Small intestine (tissue), 16 donors: ENCODE data around the gene ITPRIPL2. TPM values are rescaled to one million over a fixed set of nuclear protein-coding genes. Genes with fewer than 3 reads are reported as not detected.
A peak's percentile ranks its signal among the peaks of the same experiment; 100 is the strongest.

ENCODE experiments used
- DNase-seq, 2 donors: peaks; one replicate each; pipeline versions ENCODE4 v3.0.0 to v3.0.0-alpha.2; 2013
- FAIRE-seq: peaks from 2 replicates; lab custom pipeline; 2012; peaks lifted over from hg19 to GRCh38; lab: Jason Lieb, UNC
- H3K27ac ChIP-seq, 3 donors: one replicate each; pipeline ENCODE4 v1.5.1; 2013; ENCODE audit warnings: low read length in 2 of 3, mild to moderate bottlenecking in 2 of 3, control low read depth in 1 of 3, inconsistent platforms in 1 of 3, low read depth in 1 of 3, moderate library complexity in 1 of 3
- H3K27me3 ChIP-seq, 3 donors: one replicate each; pipeline ENCODE4 v1.6.1; 2013; ENCODE audit warnings: low read length in 3 of 3, inconsistent platforms in 1 of 3; ENCODE audit not compliant: control insufficient read depth in 3 of 3, insufficient read depth in 3 of 3
- H3K36me3 ChIP-seq, 3 donors: one replicate each; pipeline ENCODE4 v1.6.1; 2013; ENCODE audit warnings: low read length in 3 of 3, inconsistent platforms in 1 of 3, low read depth in 1 of 3, mild to moderate bottlenecking in 1 of 3, moderate library complexity in 1 of 3; ENCODE audit not compliant: control insufficient read depth in 3 of 3, insufficient read depth in 2 of 3
- H3K4me1 ChIP-seq, 3 donors: one replicate each; pipeline ENCODE4 v1.6.1; 2013; ENCODE audit warnings: low read length in 2 of 3, inconsistent platforms in 1 of 3, low read depth in 1 of 3, mild to moderate bottlenecking in 1 of 3, moderate library complexity in 1 of 3; ENCODE audit not compliant: control insufficient read depth in 3 of 3, insufficient read depth in 2 of 3
- H3K4me3 ChIP-seq, 3 donors: one replicate each; pipeline ENCODE4 v1.5.1; 2013; ENCODE audit warnings: low read length in 3 of 3, control low read depth in 1 of 3, inconsistent platforms in 1 of 3, low read depth in 1 of 3, mild to moderate bottlenecking in 1 of 3, moderate library complexity in 1 of 3
- H3K9me3 ChIP-seq, 2 donors: one replicate each; pipeline ENCODE4 v1.6.1; 2013; ENCODE audit warnings: low read depth in 1 of 2, low read length in 1 of 2; ENCODE audit not compliant: control insufficient read depth in 2 of 2, insufficient read depth in 1 of 2
- WGBS, 3 donors: extraction: QIAGEN DNeasy Blood & Tissue Kit; methylation state at CpG; one replicate each; pipeline ENCODE4 v1.1.7; 2013; 5-methylcytosine and 5-hydroxymethylcytosine counted together
- long read RNA-seq, 10 donors: transcript quantifications; one replicate each; lab custom pipeline, GENCODE V29; 2026
- polyA plus RNA-seq, 4 donors: library from polyadenylated mRNA; stranded (reverse) in 3 of 4; unstranded in 1 of 4; fragments of 200-250 nt in 3 of 4; fragments of 120-200 nt in 1 of 4; gene quantifications; one replicate each; pipeline versions ENCODE4 v1.2.1 to v1.2.3, GENCODE V29; 2013
- donor health status: healthy with polysubstance abuse.
- donor health status: control.
- donor health status: control.
- donor health status: Bipolar disorder and iron deficiency.
- donor health status: healthy.

Gene ITPRIPL2
- 1 to 10 TPM; 3.6 to 7.2 (median 6.1) TPM for polyA plus RNA-seq
- long read RNA-seq, donor 1: 0 reads
- long read RNA-seq, donor 2, full-length matches to known transcripts: 9 of 9 reads
- long read RNA-seq, donor 2, partial matches to known transcripts: 0 of 9 reads
- long read RNA-seq, donor 2, other reads (novel, unspliced or antisense): 0 of 9 reads
- long read RNA-seq, donor 3, full-length matches to known transcripts: 27 of 27 reads
- long read RNA-seq, donor 3, partial matches to known transcripts: 0 of 27 reads
- long read RNA-seq, donor 3, other reads (novel, unspliced or antisense): 0 of 27 reads
- long read RNA-seq, donor 4, full-length matches to known transcripts: 1 of 1 reads
- long read RNA-seq, donor 4, partial matches to known transcripts: 0 of 1 reads
- long read RNA-seq, donor 4, other reads (novel, unspliced or antisense): 0 of 1 reads
- long read RNA-seq, donor 5, full-length matches to known transcripts: 17 of 17 reads
- long read RNA-seq, donor 5, partial matches to known transcripts: 0 of 17 reads
- long read RNA-seq, donor 5, other reads (novel, unspliced or antisense): 0 of 17 reads
- long read RNA-seq, donor 6, full-length matches to known transcripts: 17 of 17 reads
- long read RNA-seq, donor 6, partial matches to known transcripts: 0 of 17 reads
- long read RNA-seq, donor 6, other reads (novel, unspliced or antisense): 0 of 17 reads
- long read RNA-seq, donor 7, full-length matches to known transcripts: 50 of 50 reads
- long read RNA-seq, donor 7, partial matches to known transcripts: 0 of 50 reads
- long read RNA-seq, donor 7, other reads (novel, unspliced or antisense): 0 of 50 reads
- long read RNA-seq, donor 8, full-length matches to known transcripts: 20 of 20 reads
- long read RNA-seq, donor 8, partial matches to known transcripts: 0 of 20 reads
- long read RNA-seq, donor 8, other reads (novel, unspliced or antisense): 0 of 20 reads
- long read RNA-seq, donor 9, full-length matches to known transcripts: 12 of 12 reads
- long read RNA-seq, donor 9, partial matches to known transcripts: 0 of 12 reads
- long read RNA-seq, donor 9, other reads (novel, unspliced or antisense): 0 of 12 reads
- long read RNA-seq, donor 10, full-length matches to known transcripts: 37 of 37 reads
- long read RNA-seq, donor 10, partial matches to known transcripts: 0 of 37 reads
- long read RNA-seq, donor 10, other reads (novel, unspliced or antisense): 0 of 37 reads

DNA sequence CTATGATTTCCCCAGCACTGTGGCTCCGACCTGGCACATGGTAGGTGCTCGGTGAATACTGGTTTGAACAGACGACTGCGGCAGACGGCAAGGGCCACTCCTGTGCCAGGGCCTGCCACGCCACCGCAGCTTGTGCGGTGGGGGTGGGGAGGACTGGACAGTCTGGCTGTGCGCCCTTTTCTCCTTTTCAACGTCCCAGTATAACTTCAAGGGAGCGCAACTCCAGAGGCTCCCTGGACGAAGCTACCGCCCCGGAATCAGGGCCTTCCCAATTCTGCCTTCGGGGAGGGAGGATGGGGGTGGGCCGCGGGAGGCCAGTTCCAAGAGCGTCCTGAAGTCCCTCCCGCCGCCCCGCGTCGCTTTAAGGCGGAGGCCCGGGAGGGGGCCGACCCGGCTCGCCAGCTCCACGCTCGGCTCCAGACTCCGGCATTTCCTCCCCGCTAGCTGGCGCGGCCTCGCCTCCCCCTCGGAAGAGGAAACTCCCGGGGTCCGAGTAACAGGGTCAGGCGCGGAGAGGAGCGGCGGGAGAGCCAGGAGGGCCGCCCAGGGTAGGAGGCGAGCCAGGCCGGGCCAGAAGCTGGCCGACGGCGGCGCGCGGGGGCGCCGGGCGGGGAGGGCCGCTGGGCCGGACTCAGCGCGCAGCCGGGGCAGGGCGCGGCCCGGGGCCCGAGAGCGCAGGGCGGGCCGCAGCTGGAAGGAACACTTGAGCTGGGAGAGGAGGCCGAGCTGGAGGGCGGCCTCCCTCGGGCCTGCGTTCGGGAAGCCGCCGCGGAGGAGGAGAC lies at the start of gene ITPRIPL2:
TSS of gene ITPRIPL2 (plus strand) at position 388 of the 782 bp plus-strand sequence. CDS start 498 bp downstream, outside the sequence.
- Histone ChIP-seq H3K4me1 (peaks cover 3 to 13% (median 12%) of the 10 kb centered on the region in 3 donors), H3K27me3 (peaks cover 0 to 16% (median 0%) of the 10 kb centered on the region in 3 donors), H3K36me3 (peaks cover 0 to 11% (median 0%) of the 10 kb centered on the region in 3 donors), H3K4me3 (peak within 1 kb of the TSS; percentile 49 to 73 (median 62)), H3K9me3 (no peaks in the 10 kb centered on the region), H3K27ac (peak within 1 kb of the TSS; percentile 55 to 95 (median 90))
- DNase-seq (peak; percentile 73 to 88), FAIRE-seq (no peak)
- 2 to 4% (median 4%) methylated on average over 58 to 74 of the region's 74 CpGs for WGBS, 3 donors

GRCh38 chr16:19066988-19067348 lies 46.8 kb upstream of the ITPRIPL2 start:
- Histone ChIP-seq H3K27ac (peak overlapping the region; percentile 25 to 99 (median 98)), H3K4me1 (peaks cover 0 to 14% (median 0%) of the 10 kb centered on the region in 3 donors), H3K9me3 (no peaks in the 10 kb centered on the region), H3K36me3 (peaks cover 0 to 10% (median 0%) of the 10 kb centered on the region in 3 donors), H3K27me3 (no peaks in the 10 kb centered on the region), H3K4me3 (peak overlapping the region in 2 of 3 donors; percentile 29 to 94)
- FAIRE-seq: no peak
- no peak for DNase-seq
- WGBS, 3 donors: 28 to 49% (median 36%) methylated on average over 9 of the region's 9 CpGs

- Histone ChIP-seq H3K27me3 (no peaks in the 10 kb centered on the region), H3K4me3 (peak within 1 kb of the TSS; percentile 66 to 94 (median 71)), H3K27ac (peak within 1 kb of the TSS; percentile 98 to 99 (median 98)), H3K4me1 (peaks cover 0 to 14% (median 0%) of the 10 kb centered on the region in 3 donors), H3K9me3 (no peaks in the 10 kb centered on the region), H3K36me3 (peaks cover 0 to 12% (median 0%) of the 10 kb centered on the region in 3 donors)
- DNase-seq: peak; percentile 99 to 100
- FAIRE-seq: peak; percentile 47
- 0% methylated on average over 61 to 68 of the region's 68 CpGs for WGBS, 3 donors
These were observed 46.2 kb upstream of the ITPRIPL2 start, which contains the start of gene COQ7 for GRCh38 chr16:19067349-19068236. COQ7 (plus strand) TSS chr16:19067614; CDS start chr16:19067665, 51 bp downstream.

- H3K27ac ChIP-seq: peak overlapping the region; percentile 98 to 99 (median 98)
- WGBS, 3 donors: 13 to 36% (median 17%) methylated on average over 19 of the region's 19 CpGs
- peaks cover 0 to 14% (median 0%) of the 10 kb centered on the region in 3 donors for H3K4me1 ChIP-seq
- H3K9me3 ChIP-seq: no peaks in the 10 kb centered on the region
- DNase-seq (peak; percentile 20 to 21), FAIRE-seq (no peak)
- H3K4me3 ChIP-seq: peak overlapping the region; percentile 66 to 94 (median 71)
- H3K27me3 ChIP-seq: no peaks in the 10 kb centered on the region
- peaks cover 0 to 17% (median under 1%) of the 10 kb centered on the region in 3 donors for H3K36me3 ChIP-seq
These were observed 45.4 kb upstream of the ITPRIPL2 start for GRCh38 chr16:19068237-19068815.

DNA sequence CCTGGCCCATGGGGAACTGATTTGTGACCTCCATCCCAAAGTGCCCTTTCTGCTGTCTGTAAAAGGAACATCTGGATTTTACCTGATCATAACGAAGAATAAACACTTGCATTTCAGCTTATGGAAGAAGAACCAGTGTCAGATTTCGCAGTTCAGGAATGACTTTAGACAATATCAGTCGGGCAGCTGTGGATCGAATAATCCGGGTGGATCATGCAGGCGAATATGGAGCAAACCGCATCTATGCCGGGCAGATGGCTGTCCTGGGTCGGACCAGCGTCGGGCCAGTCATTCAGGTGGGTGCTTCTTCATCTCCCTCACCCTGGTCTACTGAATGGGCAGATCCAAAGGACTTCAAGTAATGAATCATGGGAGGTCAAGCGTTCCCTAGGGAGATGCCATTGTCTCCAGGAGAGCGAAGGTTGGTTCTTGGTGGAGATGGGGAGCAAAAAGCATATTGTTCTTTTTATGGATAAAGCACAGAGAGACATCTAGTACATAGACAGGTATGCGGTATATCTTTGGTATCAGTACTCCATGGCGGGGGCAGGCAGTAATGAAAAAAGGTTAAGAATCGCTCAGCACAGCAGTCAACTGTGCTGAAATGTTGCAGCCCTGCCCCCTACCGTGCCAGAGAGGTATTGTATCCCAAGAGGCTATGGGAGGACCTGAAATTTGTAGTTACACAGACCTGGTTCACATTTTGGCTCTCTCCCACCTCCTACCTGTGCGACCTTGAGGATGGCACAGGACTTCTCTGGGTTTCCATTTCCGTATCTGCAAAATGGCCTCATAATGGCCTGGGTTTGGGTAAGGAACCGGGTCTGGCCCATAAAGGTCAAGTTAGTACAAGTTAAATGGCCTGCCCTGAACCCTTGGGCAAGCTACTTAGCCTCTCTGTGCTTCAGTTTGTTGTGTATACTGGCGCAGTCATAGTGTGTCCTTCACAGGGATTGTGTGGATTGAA lies 41.7 kb upstream of the ITPRIPL2 start:
- Histone ChIP-seq H3K36me3 (peaks cover 6 to 44% (median 12%) of the 10 kb centered on the region in 3 donors), H3K4me3 (no peak overlapping the region), H3K27me3 (no peaks in the 10 kb centered on the region), H3K4me1 (peaks cover 0 to 9% (median 0%) of the 10 kb centered on the region in 3 donors), H3K9me3 (no peaks in the 10 kb centered on the region), H3K27ac (no peak overlapping the region)
- FAIRE-seq (no peak), DNase-seq (peak; percentile 74 to 77)
- 71 to 79% (median 76%) methylated on average over 21 of the region's 21 CpGs for WGBS, 3 donors

DNA sequence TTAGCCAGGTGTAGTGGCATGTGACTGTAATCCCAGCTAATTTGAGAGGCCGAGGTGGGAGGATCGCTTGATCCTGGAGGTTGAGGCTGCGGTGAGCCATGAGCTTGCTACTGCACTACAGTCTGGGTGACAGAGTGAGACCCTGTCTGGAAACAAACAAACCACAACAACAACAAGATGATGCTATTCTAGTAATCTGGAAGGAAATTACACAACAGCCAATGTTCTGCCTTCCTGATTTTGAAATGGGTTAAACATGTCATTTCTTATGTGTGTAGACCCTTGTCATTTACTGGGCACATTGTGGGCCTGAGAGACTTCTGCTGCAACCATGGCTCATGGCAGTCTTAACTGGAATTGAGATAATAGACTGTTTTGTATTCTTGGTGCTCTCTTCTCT lies 40.4 kb upstream of the ITPRIPL2 start:
- Histone ChIP-seq H3K27ac (no peak overlapping the region), H3K27me3 (no peaks in the 10 kb centered on the region), H3K9me3 (no peaks in the 10 kb centered on the region), H3K4me3 (no peak overlapping the region), H3K36me3 (peaks cover 8 to 53% (median 16%) of the 10 kb centered on the region in 3 donors), H3K4me1 (peaks cover 0 to 7% (median 0%) of the 10 kb centered on the region in 3 donors)
- 92 to 95% (median 93%) methylated on average over 3 of the region's 3 CpGs for WGBS, 3 donors
- DNase-seq: no peak
- FAIRE-seq: no peak
